Stimulated activated naive CD8-positive, alpha-beta T cell treated with anti-CD3 and anti-CD28 coated beads, Interleukin-15, Interleukin-2, amounts not matched to agents 100 ng/mL and 50 ng/mL, for 24 hours (primary cell): ENCODE measurements around the gene POLR2L.
A peak's percentile ranks its signal among the peaks of the same experiment; 100 is the strongest.

ENCODE experiments used
- H3K27ac Mint-ChIP-seq: one replicate; pipeline ENCODE4 v1.8.0; 2021; ENCODE audit warnings: mild to moderate bottlenecking, mixed read lengths
- H3K27me3 Mint-ChIP-seq: one replicate; pipeline ENCODE4 v1.8.0; 2021; ENCODE audit warnings: mixed read lengths
- H3K36me3 Mint-ChIP-seq: one replicate; pipeline ENCODE4 v1.8.0; 2021; ENCODE audit warnings: low read depth, mixed read lengths
- H3K4me1 Mint-ChIP-seq: one replicate; pipeline ENCODE4 v1.8.0; 2021; ENCODE audit warnings: low read depth, mixed read lengths
- H3K4me3 Mint-ChIP-seq: one replicate; pipeline ENCODE4 v1.8.0; 2021; ENCODE audit warnings: mild to moderate bottlenecking, mixed read lengths
- H3K9me3 Mint-ChIP-seq: one replicate; pipeline ENCODE4 v1.8.0; 2021; ENCODE audit warnings: mixed read lengths

The POLR2L gene

DNA sequence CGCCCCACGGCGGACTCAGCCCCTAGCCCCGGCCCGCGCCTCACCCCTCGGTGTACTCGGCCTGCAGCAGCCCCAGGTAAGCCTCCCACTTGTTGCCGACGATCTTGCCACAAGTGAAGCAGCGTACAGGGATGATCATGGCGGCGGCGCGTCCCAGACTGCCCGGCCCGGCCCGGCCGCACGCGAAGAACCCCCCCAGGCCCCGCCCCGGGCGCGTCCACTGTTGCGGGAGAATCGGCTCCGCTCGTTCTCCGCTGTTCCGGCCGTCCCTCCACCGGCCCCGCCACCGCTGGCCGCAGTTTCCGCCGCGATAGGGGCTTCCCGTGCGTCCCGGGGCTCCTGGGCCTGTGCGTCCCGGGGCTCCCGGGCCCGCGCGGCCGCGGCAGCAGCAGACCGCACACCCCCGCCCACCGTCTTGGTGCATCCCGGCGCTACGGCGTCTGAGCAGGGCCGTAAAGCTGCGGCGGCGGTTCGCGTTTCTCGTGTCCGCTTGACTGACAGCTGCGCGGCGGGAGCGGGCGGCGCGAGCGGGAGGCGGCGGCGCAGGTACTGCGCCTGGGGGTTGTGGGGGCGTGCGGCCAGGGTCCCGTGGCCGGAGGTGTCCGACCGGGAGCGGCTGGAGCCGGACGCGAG lies at the start of gene POLR2L, which contains the start of gene TSPAN4:
Gene POLR2L, minus strand, starts transcription at position 160 of the 633 bp plus-strand sequence. Its CDS starts 21 bp downstream, at position 139.
Gene TSPAN4, plus strand, starts transcription at position 483 of the 633 bp plus-strand sequence. CDS start 7,453 bp downstream, outside the sequence.
- Mint-ChIP-seq H3K27me3 (no peaks in the 10 kb centered on the region), H3K4me1 (peaks cover 30% of the 10 kb centered on the region), H3K27ac (peak within 1 kb of the TSS; percentile 84), H3K4me3 (peak within 1 kb of the TSS; percentile 88), H3K36me3 (peaks cover 14% of the 10 kb centered on the region), H3K9me3 (no peaks in the 10 kb centered on the region)

DNA sequence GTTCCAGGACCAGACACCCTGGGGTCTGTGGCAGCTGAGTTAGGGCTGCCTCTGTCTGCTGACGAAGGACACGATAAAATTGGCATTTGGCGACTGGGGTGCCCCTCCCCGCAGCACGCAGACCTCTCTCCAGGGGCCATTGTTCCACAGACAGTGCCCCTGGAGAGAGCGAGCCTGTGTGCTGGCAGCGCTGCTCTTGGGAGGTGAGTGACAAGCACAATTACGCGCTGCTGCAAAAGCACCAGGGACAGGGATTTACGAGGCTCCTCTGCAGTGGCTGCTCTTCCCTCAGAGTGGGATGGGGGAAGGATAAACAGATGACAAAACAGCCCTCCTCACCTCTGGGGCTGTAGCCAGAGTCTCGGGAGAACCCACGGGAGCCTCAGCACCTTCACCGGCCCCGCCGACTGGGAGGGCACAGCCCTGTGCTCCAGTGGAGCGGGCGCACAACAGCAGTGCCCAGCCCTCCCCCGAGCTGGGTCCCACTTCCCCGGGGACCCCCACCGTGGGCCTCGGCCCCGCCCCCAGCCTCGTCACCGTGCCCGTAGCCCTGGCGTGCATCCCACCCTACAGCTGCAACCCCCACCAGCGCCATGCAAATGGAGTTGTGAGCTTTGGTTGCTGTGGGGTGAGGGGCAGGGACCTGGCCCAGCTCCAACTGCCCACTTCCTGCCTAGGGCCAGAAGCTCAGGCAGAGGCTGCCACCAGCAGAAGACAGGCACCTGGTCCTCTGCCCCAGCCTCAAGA lies 48.6 kb upstream of the POLR2L start:
- no peaks in the 10 kb centered on the region for H3K27me3 Mint-ChIP-seq
- peaks cover 16% of the 10 kb centered on the region for H3K36me3 Mint-ChIP-seq
- no peaks in the 10 kb centered on the region for H3K9me3 Mint-ChIP-seq
- no peaks in the 10 kb centered on the region for H3K4me1 Mint-ChIP-seq
- H3K4me3 Mint-ChIP-seq: no peak overlapping the region
- H3K27ac Mint-ChIP-seq: no peak overlapping the region

DNA sequence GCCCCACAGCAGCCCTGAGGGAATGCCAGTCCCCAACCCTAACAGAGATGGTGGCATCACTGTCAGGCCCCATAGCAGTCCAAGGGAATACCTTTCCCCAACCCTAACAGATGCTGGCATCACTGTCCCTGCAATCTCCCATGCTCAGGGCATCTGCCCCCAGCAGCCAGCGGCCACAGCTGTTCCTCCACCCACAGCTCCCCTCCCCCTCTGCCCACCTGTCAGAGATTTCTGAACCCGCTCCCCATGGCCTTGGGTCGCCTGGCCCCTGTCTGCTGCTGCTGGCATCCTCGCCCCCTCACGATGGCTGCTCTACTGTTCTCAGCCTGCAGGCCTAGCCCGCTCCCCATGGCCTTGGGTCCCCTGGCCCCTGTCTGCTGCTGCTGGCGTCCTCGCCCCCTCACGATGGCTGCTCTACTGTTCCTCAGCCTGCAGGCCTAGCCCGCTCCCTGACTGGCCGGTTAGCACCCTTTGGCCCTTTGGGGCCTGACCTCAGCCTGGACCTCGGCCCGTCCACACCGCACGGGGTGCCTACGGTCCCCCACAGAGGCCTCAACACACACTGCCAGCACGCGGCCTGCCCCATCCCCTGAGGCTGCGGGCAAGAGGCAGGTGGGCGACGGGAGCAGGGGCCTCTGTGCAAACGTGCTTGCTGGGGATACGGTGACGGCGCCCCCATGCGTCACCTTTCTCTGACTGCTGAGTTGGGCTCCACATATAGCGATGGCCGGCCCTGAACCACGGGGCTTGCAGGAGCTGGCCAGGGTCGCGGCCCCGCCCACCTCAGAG lies 47.6 kb upstream of the POLR2L start:
- no peak overlapping the region for H3K27ac Mint-ChIP-seq
- no peaks in the 10 kb centered on the region for H3K27me3 Mint-ChIP-seq
- H3K4me3 Mint-ChIP-seq: no peak overlapping the region
- no peaks in the 10 kb centered on the region for H3K9me3 Mint-ChIP-seq
- no peaks in the 10 kb centered on the region for H3K4me1 Mint-ChIP-seq
- peaks cover 22% of the 10 kb centered on the region for H3K36me3 Mint-ChIP-seq

DNA sequence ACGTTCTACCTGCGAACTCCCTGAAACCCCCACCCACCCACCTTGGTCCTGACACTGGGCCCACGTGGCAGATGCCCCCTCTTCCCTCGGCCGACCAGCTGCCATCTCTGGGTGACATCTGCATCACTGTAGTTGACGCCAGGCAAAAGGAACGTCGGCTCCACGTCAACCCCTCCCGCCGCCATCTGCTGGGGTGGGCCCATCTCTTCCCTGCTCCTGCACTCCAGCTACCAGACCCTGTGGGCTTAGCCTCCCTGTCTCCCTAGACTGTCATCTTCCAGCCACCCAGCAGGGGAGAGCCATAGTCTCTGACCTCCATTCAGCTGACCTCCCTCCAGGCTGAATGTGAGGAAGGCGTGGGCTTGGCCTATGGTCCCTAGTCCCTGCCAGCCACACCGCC lies 46.9 kb upstream of the POLR2L start:
- peaks cover 22% of the 10 kb centered on the region for H3K36me3 Mint-ChIP-seq
- H3K27me3 Mint-ChIP-seq: no peaks in the 10 kb centered on the region
- H3K9me3 Mint-ChIP-seq: no peaks in the 10 kb centered on the region
- no peak overlapping the region for H3K4me3 Mint-ChIP-seq
- no peaks in the 10 kb centered on the region for H3K4me1 Mint-ChIP-seq
- no peak overlapping the region for H3K27ac Mint-ChIP-seq

DNA sequence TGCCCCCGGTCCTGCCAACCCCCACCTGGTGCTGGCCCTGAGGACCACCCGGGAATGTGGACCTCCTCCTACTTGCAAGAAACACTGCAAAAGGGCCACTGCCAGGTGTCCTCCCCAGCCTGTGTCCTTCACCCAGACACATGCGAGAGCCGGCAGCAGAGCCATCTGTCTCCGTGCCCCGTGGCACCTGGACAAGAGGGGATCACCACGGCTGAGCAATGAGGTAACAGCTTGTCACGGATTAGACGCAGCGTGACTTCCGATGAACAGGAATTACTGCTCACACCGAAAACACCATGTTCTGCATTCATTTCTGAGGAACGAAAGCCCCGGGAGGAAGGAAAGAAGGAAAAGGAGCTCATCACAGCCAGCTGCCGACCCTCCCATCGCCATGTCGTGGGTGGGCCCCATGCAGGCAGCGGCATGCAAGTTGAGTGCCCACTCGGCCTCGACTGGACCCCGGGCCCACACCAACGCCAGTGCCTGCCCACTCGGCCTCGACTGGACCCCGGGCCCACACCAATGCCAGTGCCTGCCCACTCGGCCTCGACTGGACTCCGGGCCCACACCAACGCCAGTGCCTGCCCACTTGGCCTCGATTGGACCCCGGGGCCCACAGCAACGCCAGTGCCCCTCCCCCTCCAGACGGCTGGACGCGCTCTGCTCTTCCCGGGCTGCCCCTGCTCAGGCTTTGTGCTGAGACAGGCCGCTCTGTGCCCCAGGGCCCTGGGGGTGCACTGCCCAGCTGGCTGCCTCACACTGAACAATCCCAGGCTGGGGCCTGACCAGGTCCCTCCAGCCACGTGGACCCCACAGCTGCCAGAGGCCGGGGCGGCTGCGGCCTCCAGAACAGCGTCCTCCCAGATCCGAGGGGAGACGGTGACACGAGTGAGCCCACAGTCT lies 46.2 kb upstream of the POLR2L start:
- H3K4me1 Mint-ChIP-seq: no peaks in the 10 kb centered on the region
- H3K9me3 Mint-ChIP-seq: no peaks in the 10 kb centered on the region
- no peak overlapping the region for H3K27ac Mint-ChIP-seq
- H3K36me3 Mint-ChIP-seq: peaks cover 22% of the 10 kb centered on the region
- no peaks in the 10 kb centered on the region for H3K27me3 Mint-ChIP-seq
- H3K4me3 Mint-ChIP-seq: no peak overlapping the region

DNA sequence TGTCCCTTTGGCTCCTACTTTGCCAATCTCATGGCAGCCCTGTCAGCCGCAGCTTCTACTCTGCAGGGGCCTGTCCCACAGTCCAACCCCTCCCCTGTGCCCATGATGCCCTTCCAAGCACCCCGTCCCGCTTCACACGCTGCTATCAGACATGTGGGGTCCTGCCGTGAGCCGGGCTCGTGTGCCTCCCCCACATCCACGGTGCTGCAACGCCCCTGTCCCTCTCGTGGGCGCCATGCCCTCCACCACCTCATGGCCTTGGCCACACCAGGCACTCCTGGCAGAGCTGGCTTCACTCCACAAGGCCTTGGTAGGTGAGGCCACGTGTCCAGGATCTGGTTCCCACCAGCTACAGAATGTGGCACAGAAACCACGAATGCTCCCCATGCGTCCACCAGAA lies 45.3 kb upstream of the POLR2L start:
- H3K4me3 Mint-ChIP-seq: no peak overlapping the region
- H3K36me3 Mint-ChIP-seq: peaks cover 22% of the 10 kb centered on the region
- H3K27ac Mint-ChIP-seq: no peak overlapping the region
- H3K4me1 Mint-ChIP-seq: no peaks in the 10 kb centered on the region
- no peaks in the 10 kb centered on the region for H3K27me3 Mint-ChIP-seq
- H3K9me3 Mint-ChIP-seq: no peaks in the 10 kb centered on the region

DNA sequence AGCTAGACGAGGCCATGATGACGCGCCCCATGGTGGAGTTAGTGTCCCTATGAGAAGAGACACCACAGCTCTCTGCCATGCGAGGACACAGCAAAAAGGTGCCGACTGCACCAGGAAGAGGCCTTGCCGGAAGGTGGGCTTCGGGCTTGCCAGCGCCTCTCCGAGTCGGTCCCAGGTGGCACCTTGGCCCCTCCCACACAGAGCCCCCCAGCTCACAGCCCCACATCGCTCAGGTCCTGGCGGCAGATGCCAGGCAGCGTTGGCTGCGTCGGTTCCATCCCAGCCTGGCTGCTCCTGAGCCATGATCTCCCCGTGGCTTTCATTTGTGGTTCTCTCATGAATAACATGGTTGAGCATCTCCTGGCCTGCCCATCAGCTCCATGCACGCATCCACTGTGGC lies 44.2 kb upstream of the POLR2L start:
- H3K27me3 Mint-ChIP-seq: no peaks in the 10 kb centered on the region
- no peak overlapping the region for H3K27ac Mint-ChIP-seq
- no peaks in the 10 kb centered on the region for H3K9me3 Mint-ChIP-seq
- H3K4me3 Mint-ChIP-seq: no peak overlapping the region
- H3K4me1 Mint-ChIP-seq: no peaks in the 10 kb centered on the region
- peaks cover 29% of the 10 kb centered on the region for H3K36me3 Mint-ChIP-seq

DNA sequence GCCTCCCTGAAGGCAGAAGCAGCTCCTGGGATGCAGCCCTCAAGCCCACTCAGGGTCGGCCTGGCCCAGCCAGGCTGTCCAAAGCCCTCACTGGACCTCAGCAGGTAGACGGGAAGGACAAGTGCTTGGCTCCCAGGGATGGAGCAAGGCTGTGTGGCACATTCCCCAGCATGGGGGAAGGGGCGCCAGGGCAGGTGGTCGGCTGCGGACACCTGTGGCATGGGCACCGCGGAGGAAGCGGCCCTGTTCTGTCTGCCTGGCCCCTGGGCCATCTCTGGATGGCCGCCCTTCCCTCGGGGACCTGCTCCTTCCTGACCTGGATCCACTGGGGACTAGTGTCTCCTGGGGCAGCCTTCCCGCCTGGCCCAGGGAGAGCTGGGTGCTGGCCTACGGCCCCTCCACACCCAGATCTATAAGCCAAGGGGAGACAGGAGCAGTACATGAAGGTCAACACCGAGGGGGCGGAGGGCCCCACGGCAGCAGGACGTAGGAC lies 42.3 kb upstream of the POLR2L start:
- Mint-ChIP-seq H3K36me3 (peaks cover 34% of the 10 kb centered on the region), H3K27ac (no peak overlapping the region), H3K4me1 (no peaks in the 10 kb centered on the region), H3K27me3 (no peaks in the 10 kb centered on the region), H3K9me3 (no peaks in the 10 kb centered on the region), H3K4me3 (no peak overlapping the region)

DNA sequence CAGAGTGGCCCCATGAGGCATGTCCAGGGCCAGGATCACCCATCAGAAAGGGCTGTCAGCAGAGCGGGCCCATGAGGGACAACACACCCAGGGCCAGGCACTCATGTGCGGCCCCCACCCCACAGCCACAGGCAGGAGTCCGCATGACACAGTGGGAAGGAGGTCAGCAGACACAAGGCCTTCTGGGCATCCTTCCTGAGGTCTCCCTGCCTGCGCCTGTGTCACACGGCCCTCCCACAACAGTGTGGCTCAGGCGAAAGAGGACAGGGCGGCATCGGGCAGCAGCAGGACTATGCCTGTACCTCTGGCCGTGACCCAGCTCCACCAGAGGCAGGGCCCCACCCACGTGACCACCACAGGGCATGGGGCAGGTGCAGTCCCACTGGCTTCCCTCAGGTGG lies 41.2 kb upstream of the POLR2L start:
- no peaks in the 10 kb centered on the region for H3K4me1 Mint-ChIP-seq
- no peak overlapping the region for H3K27ac Mint-ChIP-seq
- H3K4me3 Mint-ChIP-seq: no peak overlapping the region
- no peaks in the 10 kb centered on the region for H3K9me3 Mint-ChIP-seq
- no peaks in the 10 kb centered on the region for H3K27me3 Mint-ChIP-seq
- H3K36me3 Mint-ChIP-seq: peaks cover 37% of the 10 kb centered on the region

DNA sequence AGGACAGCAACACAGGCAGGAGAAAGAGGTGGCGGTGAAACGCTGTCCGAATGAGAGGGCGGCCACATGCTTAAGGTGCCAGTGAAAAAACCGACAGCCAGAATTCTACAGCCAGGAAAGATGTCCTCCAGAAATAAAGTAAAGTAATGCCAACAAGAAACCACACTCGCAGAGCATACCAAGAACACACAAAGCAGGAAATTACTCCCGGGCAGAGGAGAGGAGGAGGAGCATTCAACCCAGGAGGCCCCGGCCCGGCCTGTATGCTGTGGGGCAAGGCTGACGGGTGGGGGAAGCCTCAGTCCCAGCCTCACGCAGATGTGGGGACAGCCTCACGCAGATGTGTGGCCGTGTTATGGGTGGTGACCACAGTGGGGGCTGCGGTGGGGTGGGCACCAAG lies 40.3 kb upstream of the POLR2L start:
- Mint-ChIP-seq H3K36me3 (peaks cover 39% of the 10 kb centered on the region), H3K27me3 (no peaks in the 10 kb centered on the region), H3K4me1 (no peaks in the 10 kb centered on the region), H3K4me3 (no peak overlapping the region), H3K27ac (peak overlapping the region; percentile 23), H3K9me3 (no peaks in the 10 kb centered on the region)

DNA sequence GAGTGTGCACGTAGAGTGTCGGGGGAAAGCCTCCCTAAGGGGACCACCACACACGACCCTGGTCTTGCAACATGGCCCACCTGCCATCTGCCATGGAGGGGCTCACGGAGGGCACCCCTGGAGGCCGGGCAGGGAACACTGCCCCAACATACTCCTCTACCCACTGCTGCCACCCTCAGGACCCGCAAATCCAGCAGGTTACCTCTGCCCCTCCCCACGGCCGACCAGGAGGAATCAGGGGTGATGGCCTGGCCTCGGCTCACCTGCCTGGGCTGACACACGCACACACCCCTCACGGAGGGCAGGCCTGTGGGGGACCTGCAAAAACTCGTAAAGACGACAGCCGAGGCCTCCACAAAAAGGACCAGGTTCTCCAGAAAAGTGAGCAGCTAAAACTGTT lies 38.1 kb upstream of the POLR2L start:
- Mint-ChIP-seq H3K9me3 (no peaks in the 10 kb centered on the region), H3K4me3 (no peak overlapping the region), H3K27ac (no peak overlapping the region), H3K36me3 (peaks cover 26% of the 10 kb centered on the region), H3K27me3 (no peaks in the 10 kb centered on the region), H3K4me1 (no peaks in the 10 kb centered on the region)

DNA sequence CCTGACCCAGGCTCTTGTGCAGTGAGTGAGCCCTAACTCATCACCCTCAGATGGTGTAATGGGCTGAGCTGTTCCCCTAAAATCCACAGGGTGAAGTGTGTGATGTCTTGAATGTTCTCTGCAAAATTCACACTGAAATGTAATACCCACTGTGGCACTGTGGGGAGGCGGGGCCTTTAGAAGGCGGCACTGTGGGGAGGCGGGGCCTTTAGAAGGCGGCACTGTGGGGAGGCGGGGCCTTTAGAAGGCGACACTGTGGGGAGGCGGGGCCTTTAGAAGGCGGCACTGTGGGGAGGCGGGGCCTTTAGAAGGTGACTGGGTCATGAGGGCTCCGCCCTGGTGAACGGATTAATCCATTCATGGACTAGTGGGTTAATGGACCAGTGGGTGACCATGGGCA lies 35.2 kb upstream of the POLR2L start:
- no peak overlapping the region for H3K27ac Mint-ChIP-seq

DNA sequence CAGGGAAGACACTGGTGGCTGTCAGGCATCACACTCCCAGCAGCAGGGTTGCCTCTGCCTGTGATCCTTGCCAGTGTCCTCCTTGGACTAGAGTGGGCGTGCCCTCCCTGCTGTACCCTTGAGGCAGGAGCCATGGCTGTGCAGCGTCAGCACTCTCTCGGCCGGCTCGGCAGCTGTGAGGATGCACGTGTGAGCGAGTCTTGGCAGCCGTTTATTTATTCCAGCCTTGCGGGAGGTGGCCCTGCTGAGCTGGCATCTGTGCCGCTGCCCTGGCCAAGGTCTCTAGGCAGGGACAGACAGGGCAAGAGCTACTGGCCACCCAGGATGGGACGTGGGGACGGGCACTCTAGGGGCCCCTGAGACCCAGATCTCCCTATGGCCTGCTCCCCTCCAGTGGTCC lies 34.2 kb upstream of the POLR2L start:
- no peak overlapping the region for H3K27ac Mint-ChIP-seq
- peaks cover 20% of the 10 kb centered on the region for H3K36me3 Mint-ChIP-seq
- no peaks in the 10 kb centered on the region for H3K27me3 Mint-ChIP-seq
- H3K9me3 Mint-ChIP-seq: no peaks in the 10 kb centered on the region
- H3K4me3 Mint-ChIP-seq: no peak overlapping the region
- no peaks in the 10 kb centered on the region for H3K4me1 Mint-ChIP-seq

More for the DNA sequence above, 35.2 kb upstream of the POLR2L start:
- Mint-ChIP-seq H3K4me3 (no peak overlapping the region), H3K27me3 (no peaks in the 10 kb centered on the region), H3K4me1 (no peaks in the 10 kb centered on the region), H3K9me3 (no peaks in the 10 kb centered on the region), H3K36me3 (peaks cover 26% of the 10 kb centered on the region)

DNA sequence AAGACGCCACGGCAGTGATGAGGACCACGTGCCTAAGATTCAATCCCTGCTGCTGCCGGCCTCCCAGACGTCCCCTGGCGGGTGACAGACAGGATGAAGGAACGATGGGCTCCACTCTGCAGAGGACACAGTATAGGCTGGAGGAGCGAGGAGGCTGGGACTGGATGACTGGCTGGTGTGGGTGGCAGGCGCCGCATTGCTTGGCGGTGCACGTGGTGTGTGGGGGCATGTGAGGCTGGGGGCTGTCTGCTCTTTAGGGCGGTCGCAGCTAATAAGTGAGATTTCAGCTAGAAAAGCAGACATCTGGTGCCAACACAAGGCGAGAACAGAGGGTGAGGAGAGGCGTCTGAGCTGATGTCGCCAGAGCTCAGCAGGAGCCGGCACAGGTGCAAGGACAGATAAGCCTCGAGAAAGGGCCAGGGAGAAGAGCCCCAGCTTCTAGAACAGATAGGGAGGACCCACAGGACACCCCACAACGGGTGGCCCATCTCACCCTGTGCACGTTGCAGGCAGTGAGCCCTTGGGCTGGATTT lies 33.5 kb upstream of the POLR2L start:
- H3K4me1 Mint-ChIP-seq: no peaks in the 10 kb centered on the region
- H3K27ac Mint-ChIP-seq: no peak overlapping the region
- H3K9me3 Mint-ChIP-seq: no peaks in the 10 kb centered on the region
- H3K4me3 Mint-ChIP-seq: no peak overlapping the region
- peaks cover 17% of the 10 kb centered on the region for H3K36me3 Mint-ChIP-seq
- H3K27me3 Mint-ChIP-seq: no peaks in the 10 kb centered on the region
